ENCODE measurements around the gene SFPQ.
"Not testable (repeated sequence)": the region's sequence is repeated elsewhere in the genome, so short reads cannot be mapped to it uniquely, and the experiment has no call there.

The SFPQ gene

GRCh38 chr1:35171579-35171978 lies 21.4 kb downstream of the SFPQ start:
- peaks cover 31% of the 10 kb centered on the region for H3F3A ChIP-seq (ENCODE audit: insufficient read depth, low read length)
- H3K36me3 ChIP-seq (ENCODE audit: insufficient read depth, low read length), result peaks cover 19% of the 10 kb centered on the region
- no peak overlapping the region for H3K4me2 ChIP-seq (ENCODE audit: low read length)
- no peak overlapping the region for H3K27ac ChIP-seq (ENCODE audit: low read depth, low read length, poor library complexity, severe bottlenecking)
- H2AFZ ChIP-seq (ENCODE audit: low read length), result no peak overlapping the region
- no peaks in the 10 kb centered on the region for H3K79me2 ChIP-seq (ENCODE audit: insufficient read depth, low read length)
- no peaks in the 10 kb centered on the region for H3K27me3 ChIP-seq (ENCODE audit: insufficient read depth, low read length)
- TF ChIP-seq EZH2 (IDR thresholded peaks at IDR 0.05; ENCODE audit: borderline replicate concordance, low read length), result no peak
- TF ChIP-seq, protein P1, sequence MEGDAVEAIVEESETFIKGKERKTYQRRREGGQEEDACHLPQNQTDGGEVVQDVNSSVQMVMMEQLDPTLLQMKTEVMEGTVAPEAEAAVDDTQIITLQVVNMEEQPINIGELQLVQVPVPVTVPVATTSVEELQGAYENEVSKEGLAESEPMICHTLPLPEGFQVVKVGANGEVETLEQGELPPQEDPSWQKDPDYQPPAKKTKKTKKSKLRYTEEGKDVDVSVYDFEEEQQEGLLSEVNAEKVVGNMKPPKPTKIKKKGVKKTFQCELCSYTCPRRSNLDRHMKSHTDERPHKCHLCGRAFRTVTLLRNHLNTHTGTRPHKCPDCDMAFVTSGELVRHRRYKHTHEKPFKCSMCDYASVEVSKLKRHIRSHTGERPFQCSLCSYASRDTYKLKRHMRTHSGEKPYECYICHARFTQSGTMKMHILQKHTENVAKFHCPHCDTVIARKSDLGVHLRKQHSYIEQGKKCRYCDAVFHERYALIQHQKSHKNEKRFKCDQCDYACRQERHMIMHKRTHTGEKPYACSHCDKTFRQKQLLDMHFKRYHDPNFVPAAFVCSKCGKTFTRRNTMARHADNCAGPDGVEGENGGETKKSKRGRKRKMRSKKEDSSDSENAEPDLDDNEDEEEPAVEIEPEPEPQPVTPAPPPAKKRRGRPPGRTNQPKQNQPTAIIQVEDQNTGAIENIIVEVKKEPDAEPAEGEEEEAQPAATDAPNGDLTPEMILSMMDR (IDR thresholded peaks at IDR 0.05; ENCODE audit: low read length), result no peak
- no peaks in the 10 kb centered on the region for H3K9me2 ChIP-seq (ENCODE audit: low read depth, low read length)
- H3K4me3 ChIP-seq (ENCODE audit: low read depth, low read length, poor library complexity, severe bottlenecking), result no peak overlapping the region
- H3K9ac ChIP-seq (ENCODE audit: low read length), result no peak overlapping the region
- no peaks in the 10 kb centered on the region for H3K4me1 ChIP-seq (ENCODE audit: insufficient read depth, low read length, severe bottlenecking)
- no peaks in the 10 kb centered on the region for H4K20me1 ChIP-seq (ENCODE audit: insufficient read depth, low read length)
- H3K9me3 ChIP-seq (ENCODE audit: low read length), result no peaks in the 10 kb centered on the region

- no peak for TF ChIP-seq EZH2 (IDR thresholded peaks at IDR 0.05; ENCODE audit: borderline replicate concordance, low read length)
- TF ChIP-seq, protein P1 (IDR thresholded peaks at IDR 0.05; ENCODE audit: low read length), result no peak
- no peak overlapping the region for H3K4me2 ChIP-seq (ENCODE audit: low read length)
- H3K27me3 ChIP-seq (ENCODE audit: insufficient read depth, low read length), result no peaks in the 10 kb centered on the region
Measured at GRCh38 chr1:35164893-35165292, 28.1 kb downstream of the SFPQ start.

DNA sequence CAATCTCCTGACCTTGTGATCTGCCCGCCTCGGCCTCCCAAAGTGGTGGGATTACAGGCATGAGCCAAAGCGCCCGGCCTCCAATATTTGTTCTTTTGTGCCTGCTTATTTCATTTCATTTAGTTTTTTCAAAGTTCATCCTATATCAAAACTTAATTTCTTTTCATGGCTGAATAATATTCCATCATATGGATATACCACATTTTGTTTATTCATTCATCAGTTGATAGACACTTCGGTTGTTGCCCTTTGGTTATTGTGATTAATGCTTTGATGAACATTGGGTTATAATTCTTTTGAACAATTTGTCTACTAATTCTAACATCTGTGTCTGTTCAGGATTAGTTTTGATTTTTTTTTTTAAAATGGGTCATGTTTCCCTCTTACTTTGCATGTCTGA lies 41.7 kb downstream of the SFPQ start:
- Histone ChIP-seq H3K27me3 (ENCODE audit: insufficient read depth, low read length) (peaks cover 6% of the 10 kb centered on the region; the same call in 1 of the 2 replicates), H3F3A (ENCODE audit: insufficient read depth, low read length) (no peaks in the 10 kb centered on the region), H3K4me2 (ENCODE audit: low read length) (no peak overlapping the region), H4K20me1 (ENCODE audit: insufficient read depth, low read length) (no peaks in the 10 kb centered on the region), H3K9me3 (ENCODE audit: low read length) (no peaks in the 10 kb centered on the region), H3K9ac (ENCODE audit: low read length) (no peak overlapping the region), H3K79me2 (ENCODE audit: insufficient read depth, low read length) (no peaks in the 10 kb centered on the region), H3K9me2 (ENCODE audit: low read depth, low read length) (no peaks in the 10 kb centered on the region), H2AFZ (ENCODE audit: low read length) (no peak overlapping the region), H3K27ac (ENCODE audit: low read depth, low read length, poor library complexity, severe bottlenecking) (no peak overlapping the region), H3K4me3 (ENCODE audit: low read depth, low read length, poor library complexity, severe bottlenecking) (no peak overlapping the region), H3K36me3 (ENCODE audit: insufficient read depth, low read length) (no peaks in the 10 kb centered on the region), H3K4me1 (ENCODE audit: insufficient read depth, low read length, severe bottlenecking) (no peaks in the 10 kb centered on the region)
- TF ChIP-seq EZH2 (IDR thresholded peaks at IDR 0.05; ENCODE audit: borderline replicate concordance, low read length), result no peak
- TF ChIP-seq, protein P1 (IDR thresholded peaks at IDR 0.05; ENCODE audit: low read length), result no peak

More at GRCh38 chr1:35164893-35165292, 28.1 kb downstream of the SFPQ start:
- no peaks in the 10 kb centered on the region for H4K20me1 ChIP-seq (ENCODE audit: insufficient read depth, low read length)
- H3K9ac ChIP-seq (ENCODE audit: low read length), result no peak overlapping the region
- H3K4me3 ChIP-seq (ENCODE audit: low read depth, low read length, poor library complexity, severe bottlenecking), result no peak overlapping the region
- no peaks in the 10 kb centered on the region for H3F3A ChIP-seq (ENCODE audit: insufficient read depth, low read length)
- H2AFZ ChIP-seq (ENCODE audit: low read length), result no peak overlapping the region
- H3K9me3 ChIP-seq (ENCODE audit: low read length), result no peaks in the 10 kb centered on the region; the same call in 1 of the 2 replicates
- H3K36me3 ChIP-seq (ENCODE audit: insufficient read depth, low read length), result no peaks in the 10 kb centered on the region
- no peaks in the 10 kb centered on the region for H3K79me2 ChIP-seq (ENCODE audit: insufficient read depth, low read length)
- H3K4me1 ChIP-seq (ENCODE audit: insufficient read depth, low read length, severe bottlenecking), result no peaks in the 10 kb centered on the region
- H3K27ac ChIP-seq (ENCODE audit: low read depth, low read length, poor library complexity, severe bottlenecking), result no peak overlapping the region
- H3K9me2 ChIP-seq (ENCODE audit: low read depth, low read length), result no peaks in the 10 kb centered on the region

- H3K9me3 ChIP-seq (ENCODE audit: low read length); H3K9me2 ChIP-seq (ENCODE audit: low read depth, low read length); H3K79me2 ChIP-seq (ENCODE audit: insufficient read depth, low read length); H3K4me3 ChIP-seq (ENCODE audit: low read depth, low read length, poor library complexity, severe bottlenecking); H3K36me3 ChIP-seq (ENCODE audit: insufficient read depth, low read length); H3K4me1 ChIP-seq (ENCODE audit: insufficient read depth, low read length, severe bottlenecking); H3K27ac ChIP-seq (ENCODE audit: low read depth, low read length, poor library complexity, severe bottlenecking); H3K9ac ChIP-seq (ENCODE audit: low read length); H3K4me2 ChIP-seq (ENCODE audit: low read length); H4K20me1 ChIP-seq (ENCODE audit: insufficient read depth, low read length); H3F3A ChIP-seq (ENCODE audit: insufficient read depth, low read length); H3K27me3 ChIP-seq (ENCODE audit: insufficient read depth, low read length); H2AFZ ChIP-seq (ENCODE audit: low read length): not testable (repeated sequence)
Measured at GRCh38 chr1:35145892-35146549, 46.9 kb downstream of the SFPQ start.
